Subcutaneous adipose tissue (tissue), 4 donors: ENCODE measurements around the gene UBE4B. TPM values are rescaled to one million over a fixed set of nuclear protein-coding genes. Genes with fewer than 3 reads are reported as not detected.

Source experiments
- total RNA-seq, 4 donors: library from RNA; depleted of rRNA; stranded (reverse); fragments of >200 nt; gene quantifications; one replicate each; pipeline ENCODE4 v1.1.0, GENCODE V29; 2016
- TF ChIP-seq, protein P1 (sequence below): fragments of 450-650 bp; IDR thresholded peaks from one replicate; pipeline ENCODE4 v1.5.1; 2016; ENCODE audit warnings: low read depth, mild to moderate bottlenecking, control low read depth, antibody characterized with exemption, moderate library complexity

UBE4B gene
- total RNA-seq, 4 donors from 2014 or later: 38.2 to 57.8 (median 50.0) TPM

- TF ChIP-seq, protein P1, sequence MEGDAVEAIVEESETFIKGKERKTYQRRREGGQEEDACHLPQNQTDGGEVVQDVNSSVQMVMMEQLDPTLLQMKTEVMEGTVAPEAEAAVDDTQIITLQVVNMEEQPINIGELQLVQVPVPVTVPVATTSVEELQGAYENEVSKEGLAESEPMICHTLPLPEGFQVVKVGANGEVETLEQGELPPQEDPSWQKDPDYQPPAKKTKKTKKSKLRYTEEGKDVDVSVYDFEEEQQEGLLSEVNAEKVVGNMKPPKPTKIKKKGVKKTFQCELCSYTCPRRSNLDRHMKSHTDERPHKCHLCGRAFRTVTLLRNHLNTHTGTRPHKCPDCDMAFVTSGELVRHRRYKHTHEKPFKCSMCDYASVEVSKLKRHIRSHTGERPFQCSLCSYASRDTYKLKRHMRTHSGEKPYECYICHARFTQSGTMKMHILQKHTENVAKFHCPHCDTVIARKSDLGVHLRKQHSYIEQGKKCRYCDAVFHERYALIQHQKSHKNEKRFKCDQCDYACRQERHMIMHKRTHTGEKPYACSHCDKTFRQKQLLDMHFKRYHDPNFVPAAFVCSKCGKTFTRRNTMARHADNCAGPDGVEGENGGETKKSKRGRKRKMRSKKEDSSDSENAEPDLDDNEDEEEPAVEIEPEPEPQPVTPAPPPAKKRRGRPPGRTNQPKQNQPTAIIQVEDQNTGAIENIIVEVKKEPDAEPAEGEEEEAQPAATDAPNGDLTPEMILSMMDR: no peak
Measured at GRCh38 chr1:10057796-10058195, 25.0 kb downstream of the UBE4B start.

- TF ChIP-seq, protein P1: no peak
Measured at GRCh38 chr1:10059342-10059718, 26.6 kb downstream of the UBE4B start.

GRCh38 chr1:10060311-10061100 lies 27.7 kb downstream of the UBE4B start:
- TF ChIP-seq, protein P1: no peak

DNA sequence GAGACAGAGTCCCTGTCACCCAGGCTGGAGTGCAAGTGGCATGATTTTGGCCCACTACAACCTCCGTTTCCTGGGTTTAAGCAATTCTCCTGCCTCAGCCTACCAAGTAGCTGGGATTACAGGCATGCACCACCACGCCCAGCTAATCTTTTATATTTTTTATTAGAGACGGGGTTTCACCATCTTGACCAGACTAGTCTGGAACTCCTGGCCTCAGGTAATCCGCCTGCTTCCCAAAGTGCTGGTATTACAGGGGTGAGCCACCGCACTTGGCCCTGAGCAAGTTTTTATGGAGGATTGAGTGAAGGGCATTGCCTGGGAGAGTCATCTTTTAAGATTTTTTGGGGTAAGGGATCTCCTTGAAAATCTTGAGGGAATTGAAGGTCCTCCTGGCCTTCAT lies 28.5 kb downstream of the UBE4B start:
- TF ChIP-seq, protein P1: no peak

DNA sequence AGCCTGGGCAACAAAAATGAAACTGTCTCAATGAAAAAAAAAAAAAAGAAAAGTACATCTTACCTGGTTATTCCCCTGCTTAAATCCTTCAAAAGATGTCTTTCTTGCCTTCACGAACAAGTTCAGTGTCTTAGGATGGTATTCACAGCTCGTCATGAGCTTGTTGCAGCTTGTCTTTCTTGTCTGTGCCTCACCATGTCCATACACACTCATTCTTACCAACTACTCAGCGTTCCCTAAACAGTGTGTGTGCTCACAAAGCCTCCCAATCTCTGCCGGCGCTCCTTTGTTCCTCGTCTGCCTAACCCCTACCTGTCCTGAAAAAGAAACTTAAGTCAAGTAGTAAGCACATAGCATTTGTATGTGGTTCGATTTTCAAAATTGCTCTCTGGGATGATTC lies 31.1 kb downstream of the UBE4B start:
- TF ChIP-seq, protein P1: no peak

DNA sequence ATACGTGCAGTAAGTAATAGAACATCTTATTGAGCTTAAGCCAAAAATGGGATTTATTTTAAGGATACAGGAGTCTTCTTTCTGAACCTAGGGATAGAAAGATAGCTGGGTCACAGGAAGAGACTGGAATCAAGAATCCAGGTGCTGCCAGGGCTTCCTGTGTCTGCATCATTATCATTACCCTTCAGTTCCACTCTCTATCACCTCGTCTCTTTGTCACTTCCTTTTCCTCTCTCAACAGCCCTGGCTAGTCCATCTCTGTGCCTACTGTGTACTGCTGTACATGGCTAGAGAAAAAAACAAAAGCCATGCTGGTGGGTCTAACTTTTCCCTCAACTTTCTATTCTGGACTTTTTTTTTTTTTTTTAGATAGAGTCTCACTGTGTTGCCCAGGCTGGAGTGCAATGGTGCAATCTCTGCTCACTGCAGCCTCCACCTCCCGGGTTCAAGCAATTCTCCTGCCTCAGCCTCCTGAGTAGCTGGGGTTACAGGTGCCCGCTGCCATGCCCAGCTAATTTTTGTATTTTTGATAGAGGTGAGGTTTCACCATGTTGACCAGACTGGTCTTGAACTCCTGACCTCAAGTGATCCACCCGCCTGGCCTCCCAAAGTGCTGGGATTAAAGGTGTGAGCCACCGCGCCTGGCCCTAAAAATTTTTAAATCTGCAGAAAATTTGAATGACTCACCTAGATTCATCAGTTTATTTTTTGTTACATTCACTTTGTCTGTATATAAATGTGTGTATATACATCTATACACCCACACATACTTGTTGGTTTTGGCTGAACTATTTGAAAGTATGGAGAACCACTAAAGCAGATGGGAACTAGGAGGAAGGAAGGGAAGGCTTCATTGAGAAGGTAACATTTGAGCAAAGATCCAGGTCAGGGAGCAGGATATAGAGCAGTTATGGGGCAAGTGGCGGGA lies 31.9 kb downstream of the UBE4B start:
- TF ChIP-seq, protein P1: no peak

- TF ChIP-seq, protein P1: no peak
Measured at GRCh38 chr1:10065344-10065685, 32.6 kb downstream of the UBE4B start.
